Measurements from ENCODE around the gene MAML3.

DNA sequence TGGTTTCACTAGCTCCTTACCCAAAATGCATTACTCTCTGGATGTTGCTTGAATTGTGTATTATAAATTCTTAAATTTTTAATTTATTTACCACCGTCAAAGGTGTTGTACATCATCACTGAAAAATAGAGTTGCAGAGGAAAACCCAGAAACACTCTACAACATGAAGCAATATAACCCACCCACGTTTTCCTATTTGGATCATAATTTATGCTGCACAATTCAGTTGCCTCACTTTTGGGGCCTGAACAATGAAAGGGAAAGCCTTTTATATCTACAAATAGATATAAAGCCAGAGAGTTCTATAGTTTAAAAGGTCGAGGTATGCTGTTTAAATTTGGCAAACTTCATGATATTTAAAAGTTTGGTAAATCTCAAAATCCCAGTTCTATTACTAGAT lies 372.9 kb downstream of the MAML3 start:
- TF ChIP-seq NFRKB (IDR thresholded peaks at IDR 0.05) = no peak
- no peak for TF ChIP-seq HDGF (IDR thresholded peaks at IDR 0.05; ENCODE audit: borderline replicate concordance)
- no peak for TF ChIP-seq ZNF384 (IDR thresholded peaks at IDR 0.05)
- TF ChIP-seq ELF4 (IDR thresholded peaks at IDR 0.05) = no peak
- TF ChIP-seq FOXM1 (IDR thresholded peaks at IDR 0.05; ENCODE audit: borderline replicate concordance) = no peak
- no peak for TF ChIP-seq TARDBP (IDR thresholded peaks at IDR 0.05)
- no peak for TF ChIP-seq BHLHE40 (IDR thresholded peaks at IDR 0.05; ENCODE audit: borderline replicate concordance)
- no peak for TF ChIP-seq LEF1 (IDR thresholded peaks at IDR 0.05; ENCODE audit: borderline replicate concordance)
- TF ChIP-seq, protein P1, sequence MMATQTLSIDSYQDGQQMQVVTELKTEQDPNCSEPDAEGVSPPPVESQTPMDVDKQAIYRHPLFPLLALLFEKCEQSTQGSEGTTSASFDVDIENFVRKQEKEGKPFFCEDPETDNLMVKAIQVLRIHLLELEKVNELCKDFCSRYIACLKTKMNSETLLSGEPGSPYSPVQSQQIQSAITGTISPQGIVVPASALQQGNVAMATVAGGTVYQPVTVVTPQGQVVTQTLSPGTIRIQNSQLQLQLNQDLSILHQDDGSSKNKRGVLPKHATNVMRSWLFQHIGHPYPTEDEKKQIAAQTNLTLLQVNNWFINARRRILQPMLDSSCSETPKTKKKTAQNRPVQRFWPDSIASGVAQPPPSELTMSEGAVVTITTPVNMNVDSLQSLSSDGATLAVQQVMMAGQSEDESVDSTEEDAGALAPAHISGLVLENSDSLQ (IDR thresholded peaks at IDR 0.05) = no peak
- no peak for TF ChIP-seq SP1 (IDR thresholded peaks at IDR 0.05)
